Measurements from ENCODE around the gene CLP1.
"Not testable (repeated sequence)": the region's sequence is repeated elsewhere in the genome, so short reads cannot be mapped to it uniquely, and the experiment has no call there.

DNA sequence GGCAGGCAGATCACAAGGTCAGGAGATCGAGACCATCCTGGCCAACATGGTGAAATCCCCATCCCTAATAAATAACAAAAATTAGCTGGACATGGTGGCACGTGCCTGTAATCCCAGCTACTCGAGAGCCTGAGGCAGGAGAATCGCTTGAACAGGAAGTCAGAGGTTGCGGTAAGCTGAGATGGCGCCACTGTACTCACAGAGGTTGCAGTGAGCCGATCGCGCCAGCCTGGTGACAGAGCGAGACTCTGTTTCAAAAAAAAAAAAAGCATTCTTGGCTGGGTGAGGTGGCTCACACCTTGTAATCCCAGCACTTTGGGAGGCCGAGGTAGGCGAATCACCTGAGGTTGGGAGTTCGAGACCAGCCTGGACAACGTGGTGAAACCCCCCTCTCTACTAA lies 5.3 kb upstream of the CLP1 start:
- not testable (repeated sequence) for TF ChIP-seq CTCF (conservative IDR thresholded peaks at IDR 0.05); EZH2 (IDR thresholded peaks at IDR 0.05; ENCODE audit: low read depth)
